GM19463 (cell line): Measurements from ENCODE around the gene TMEM192.
"Not testable (repeated sequence)": the region's sequence is repeated elsewhere in the genome, so short reads cannot be mapped to it uniquely, and the experiment has no call there.

Experiments used
- ATAC-seq: cut with Tn5 transposase; IDR thresholded peaks from one replicate; pipeline ENCODE4 v1.9.1; 2021; ENCODE audit warnings: mild to moderate bottlenecking, moderate library complexity; ENCODE audit not compliant: unreplicated experiment

TMEM192 gene

GRCh38 chr4:165112368-165113121, at the start of gene TMEM192:
TSS of gene TMEM192 (minus strand) at chr4:165112860. CDS start at chr4:165112773, 87 bp downstream.
- peak; percentile 93 for ATAC-seq

GRCh38 chr4:165158762-165159161, 46.1 kb upstream of the TMEM192 start:
- no peak for ATAC-seq

GRCh38 chr4:165156906-165157305, 44.2 kb upstream of the TMEM192 start:
- ATAC-seq: no peak

- no peak for ATAC-seq
These were observed 41.8 kb upstream of the TMEM192 start for GRCh38 chr4:165154482-165154881.

DNA sequence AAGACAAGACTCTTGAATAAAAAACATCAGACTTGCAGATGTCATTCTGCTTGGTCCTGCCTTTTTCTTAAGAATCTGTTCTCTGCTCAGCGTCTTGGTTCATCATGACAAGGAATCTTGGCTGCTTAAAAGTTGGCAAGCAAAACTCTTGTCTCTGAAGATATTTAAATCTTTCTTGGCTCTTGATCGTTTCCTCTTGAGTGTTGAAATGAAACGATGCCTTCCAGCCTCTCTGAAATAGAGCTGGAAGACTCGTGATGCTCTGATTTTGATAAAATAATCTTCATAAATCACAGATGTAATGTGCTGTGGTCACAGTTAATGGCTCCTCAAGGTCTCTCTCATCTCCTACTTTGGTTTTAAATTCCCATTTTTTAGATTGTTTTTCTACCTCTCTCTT, 39.9 kb upstream of the TMEM192 start:
- no peak for ATAC-seq

- no peak for ATAC-seq
These were observed 39.1 kb upstream of the TMEM192 start for GRCh38 chr4:165151734-165152133.

GRCh38 chr4:165150545-165150944, 37.9 kb upstream of the TMEM192 start:
- no peak for ATAC-seq

DNA sequence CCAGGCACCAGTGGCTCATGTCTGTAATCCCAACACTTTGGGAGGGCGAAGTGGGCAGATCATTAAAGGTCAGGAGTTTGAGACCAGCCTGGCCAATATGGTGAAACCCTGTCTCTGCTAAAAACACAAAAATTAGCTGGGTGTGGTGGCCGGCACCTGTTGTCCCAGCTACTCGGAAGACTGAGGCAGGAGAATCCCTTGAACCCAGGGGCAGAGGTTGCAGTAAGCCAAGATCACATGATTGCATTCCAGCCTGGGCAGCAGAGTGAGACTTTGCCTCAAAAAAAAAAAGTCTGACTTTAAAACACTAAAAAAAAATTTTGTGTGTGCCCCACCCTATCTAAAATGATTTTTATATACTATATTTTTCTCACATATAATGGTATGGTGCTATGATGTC, 26.2 kb upstream of the TMEM192 start:
- ATAC-seq: no peak

DNA sequence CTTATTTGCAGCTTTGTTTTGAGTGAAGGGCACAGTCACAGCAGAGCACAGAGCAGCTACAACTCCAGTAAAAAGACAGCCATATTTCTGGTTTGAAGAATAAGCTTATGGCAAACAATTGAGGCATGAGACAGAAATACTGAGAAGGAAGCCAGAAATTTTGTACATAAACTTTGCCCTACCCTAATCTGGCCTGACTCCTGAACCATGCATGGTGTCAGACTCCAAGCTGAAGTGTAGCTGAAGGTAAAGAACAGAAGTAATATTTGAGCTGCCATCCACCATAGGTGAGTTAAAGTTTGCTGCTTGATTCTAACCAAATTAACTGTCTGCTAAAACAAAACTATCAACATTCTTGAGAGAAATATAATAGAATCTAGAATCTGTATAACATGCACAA, 24.5 kb upstream of the TMEM192 start:
- no peak for ATAC-seq

DNA sequence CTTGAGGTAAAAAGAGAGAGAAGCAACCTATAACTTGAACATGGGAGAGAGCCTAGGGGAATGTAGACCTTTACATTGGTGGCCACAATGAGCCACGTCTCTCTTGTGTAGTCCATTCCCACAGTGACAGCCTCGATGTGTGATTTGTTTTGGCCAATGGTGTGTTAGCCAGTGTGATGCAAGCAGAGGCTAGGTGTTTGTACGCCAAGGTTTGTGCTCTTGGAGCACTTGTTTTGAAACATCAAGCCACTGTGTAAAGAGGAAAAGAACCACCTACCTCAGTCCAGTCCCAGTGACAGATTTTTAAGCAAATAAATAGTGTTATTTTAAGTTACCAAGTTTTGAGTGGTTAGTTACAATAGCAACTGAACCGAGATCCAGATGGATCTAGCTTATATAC, 23.9 kb upstream of the TMEM192 start:
- ATAC-seq: no peak

GRCh38 chr4:165133150-165133549, 20.5 kb upstream of the TMEM192 start:
- no peak for ATAC-seq

DNA sequence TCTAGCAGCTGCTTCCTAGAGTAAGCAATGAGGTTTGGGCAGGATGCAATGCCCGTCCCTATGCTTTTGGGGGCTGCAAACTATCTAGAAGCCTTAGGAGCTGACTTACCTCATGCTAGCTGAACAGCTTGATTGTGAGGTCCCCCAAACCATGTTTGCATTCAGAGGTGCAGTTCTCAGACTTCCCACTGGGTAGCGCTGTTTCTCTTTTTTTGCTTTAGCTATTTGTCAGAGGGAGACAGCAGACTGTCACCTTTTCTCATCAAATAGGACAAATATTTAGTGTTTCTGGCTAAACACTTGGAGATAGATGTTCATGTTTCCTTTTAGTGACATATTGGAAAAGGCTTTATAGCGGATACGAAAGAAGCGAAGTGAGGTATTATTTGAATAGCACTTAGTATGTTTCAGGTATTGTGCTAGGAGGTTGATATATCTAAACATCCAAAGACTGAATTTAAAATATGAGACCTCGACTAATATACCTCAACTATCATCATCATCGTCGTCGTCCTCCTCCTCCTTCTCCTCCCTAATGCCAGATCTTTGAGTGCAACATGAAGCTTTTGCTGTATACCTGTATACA, 18.7 kb upstream of the TMEM192 start:
- ATAC-seq: peak; percentile 77

DNA sequence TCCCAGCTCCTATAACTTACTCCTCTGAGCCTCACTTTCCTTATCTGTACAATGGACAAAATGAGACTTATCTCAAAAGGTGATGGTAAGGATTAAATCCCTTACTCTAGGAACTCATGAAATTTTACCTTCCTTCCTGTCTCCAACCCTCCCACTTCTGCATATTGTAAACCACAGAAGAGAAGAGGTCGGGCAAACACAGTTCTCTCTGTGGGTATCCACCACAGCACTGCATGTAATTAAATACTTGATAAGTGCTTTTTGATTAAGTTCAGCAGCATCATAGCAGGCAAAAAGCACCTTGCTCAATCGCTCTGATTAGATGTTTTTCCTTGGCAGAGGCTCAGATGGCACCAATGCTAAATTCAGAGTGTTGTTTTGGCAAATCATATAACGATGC, 17.3 kb upstream of the TMEM192 start:
- ATAC-seq: no peak

- not testable (repeated sequence) for ATAC-seq
These were observed 13.3 kb upstream of the TMEM192 start for GRCh38 chr4:165125869-165126499.

DNA sequence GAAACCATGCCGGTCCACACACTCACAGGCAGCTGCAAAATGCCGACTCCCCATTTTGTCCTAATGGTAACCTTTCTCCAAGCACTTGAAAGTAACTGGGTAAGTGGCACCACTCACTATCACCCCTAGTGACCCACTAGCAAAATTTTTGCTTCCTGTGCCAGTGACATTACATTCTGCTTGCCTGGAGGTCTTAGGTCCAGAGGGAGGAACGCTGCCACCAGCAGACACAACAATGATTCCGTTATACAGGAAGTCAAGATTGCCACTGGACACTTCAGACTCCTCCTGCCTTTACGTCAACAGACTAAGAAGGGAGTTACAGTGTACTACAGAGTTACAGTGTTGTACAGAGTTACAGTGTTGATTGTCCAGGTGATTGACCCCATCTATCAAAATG, 11.8 kb upstream of the TMEM192 start:
- no peak for ATAC-seq

DNA sequence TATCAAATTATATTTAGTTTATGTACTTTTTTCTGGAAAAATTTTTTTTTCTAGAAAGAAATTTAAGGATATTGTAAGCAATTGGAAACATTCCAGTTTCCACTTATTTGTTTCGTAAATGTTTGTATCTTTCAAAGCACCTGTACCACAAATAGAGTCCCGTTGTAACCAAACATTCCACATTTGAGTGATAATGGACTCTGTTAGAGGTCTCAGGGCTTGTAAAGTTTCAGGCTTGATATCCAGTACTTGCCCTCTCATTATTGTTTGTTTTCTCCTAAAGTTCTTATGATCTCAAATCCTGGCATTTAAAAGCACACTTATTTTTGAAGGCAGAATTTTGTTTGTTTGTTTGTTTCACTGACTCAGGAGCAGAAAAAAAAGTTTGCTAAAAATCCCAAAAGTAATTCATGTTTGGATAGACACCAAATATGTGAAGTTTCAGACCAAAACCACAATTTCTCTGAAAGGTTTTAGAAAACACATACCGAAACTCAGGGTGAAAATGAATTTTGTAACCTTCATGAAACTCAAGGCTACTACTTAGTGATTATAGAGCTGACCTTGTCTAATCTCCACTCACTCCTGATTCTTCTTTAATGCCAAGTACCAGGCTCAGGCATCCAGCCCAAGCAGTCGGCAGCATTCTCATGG, 5.7 kb upstream of the TMEM192 start:
- peak; percentile 84 for ATAC-seq

DNA sequence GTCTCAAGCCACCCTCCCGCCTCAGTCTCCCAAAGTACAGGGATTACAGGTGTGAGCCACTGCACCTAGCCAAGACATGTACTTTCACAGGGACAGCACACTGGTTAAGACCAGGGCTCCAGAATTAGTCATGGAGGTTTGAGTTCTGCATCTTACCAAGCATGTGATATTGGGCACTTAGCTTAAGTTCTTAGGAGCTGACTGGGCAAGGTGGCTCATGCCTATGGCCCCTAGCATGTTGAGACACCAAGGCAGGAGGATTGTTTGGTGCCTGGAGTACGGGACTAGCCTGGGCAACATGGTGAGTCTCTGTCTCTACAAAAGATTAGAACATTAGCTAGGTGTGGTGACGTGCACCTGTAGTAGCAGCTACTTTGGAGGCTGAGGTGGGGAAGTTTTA, 2.6 kb upstream of the TMEM192 start:
- ATAC-seq: no peak

DNA sequence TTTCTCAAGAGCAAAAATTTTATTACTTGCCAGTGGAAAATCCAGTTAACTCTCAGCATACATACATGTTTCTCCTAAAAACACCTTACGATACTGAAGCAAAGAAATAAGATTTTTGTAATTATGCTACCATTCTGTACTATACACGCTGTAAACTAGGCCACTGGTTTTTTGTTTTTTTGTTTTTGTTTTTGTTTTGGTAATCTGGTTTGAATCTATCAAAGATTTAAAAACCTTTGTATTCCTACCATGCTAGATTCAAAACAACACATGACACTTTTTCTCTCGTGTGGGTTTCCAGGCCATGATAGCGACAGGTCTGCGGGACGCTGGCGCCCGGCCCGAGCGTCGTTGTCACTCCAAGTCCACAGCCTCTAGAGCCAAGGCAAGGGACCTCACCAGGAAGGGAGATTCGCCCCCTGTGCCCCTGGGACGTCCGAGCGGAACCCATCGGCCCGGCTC, 723 bp downstream of the TMEM192 start:
- ATAC-seq: no peak

GRCh38 chr4:165106518-165106917, 6.1 kb downstream of the TMEM192 start:
- ATAC-seq: no peak

DNA sequence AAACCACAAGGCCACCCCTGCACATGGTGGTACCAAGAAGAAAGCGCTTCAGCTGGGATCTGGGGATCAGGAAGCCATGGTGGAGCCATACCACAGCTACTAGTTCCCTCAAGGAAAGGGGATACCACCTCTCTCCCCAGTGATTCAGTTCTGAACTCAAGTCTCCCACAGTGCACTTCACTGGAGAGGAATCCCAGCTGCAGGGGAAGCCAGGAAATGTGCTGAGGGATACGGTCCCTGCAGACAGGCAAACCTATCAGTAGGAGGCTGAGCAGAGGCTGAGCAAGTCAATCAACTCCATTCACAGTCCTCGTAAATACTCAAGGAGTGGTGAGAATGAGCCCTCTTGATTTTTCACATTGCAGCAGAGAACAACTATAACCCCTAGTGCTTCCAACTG, 11.0 kb downstream of the TMEM192 start:
- no peak for ATAC-seq

DNA sequence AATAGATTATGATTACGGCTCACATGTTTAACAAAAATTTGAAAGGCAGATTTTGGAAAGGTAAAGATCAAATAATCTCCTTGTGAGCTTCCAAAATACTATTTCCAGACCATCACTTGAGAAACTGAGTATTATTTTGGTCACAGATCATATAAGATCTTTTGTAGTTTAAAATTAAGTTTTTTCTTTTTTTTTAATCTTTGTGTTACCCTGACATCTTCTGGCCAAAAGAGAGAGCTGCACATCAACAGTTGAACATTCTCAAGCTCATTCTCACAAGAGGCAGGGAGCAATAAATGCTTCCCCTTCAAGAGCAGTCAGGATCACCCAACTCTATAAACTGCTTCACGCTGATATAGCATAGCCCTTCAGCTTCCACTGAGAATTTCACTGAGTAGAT, 15.9 kb downstream of the TMEM192 start:
- peak; percentile 44 for ATAC-seq

DNA sequence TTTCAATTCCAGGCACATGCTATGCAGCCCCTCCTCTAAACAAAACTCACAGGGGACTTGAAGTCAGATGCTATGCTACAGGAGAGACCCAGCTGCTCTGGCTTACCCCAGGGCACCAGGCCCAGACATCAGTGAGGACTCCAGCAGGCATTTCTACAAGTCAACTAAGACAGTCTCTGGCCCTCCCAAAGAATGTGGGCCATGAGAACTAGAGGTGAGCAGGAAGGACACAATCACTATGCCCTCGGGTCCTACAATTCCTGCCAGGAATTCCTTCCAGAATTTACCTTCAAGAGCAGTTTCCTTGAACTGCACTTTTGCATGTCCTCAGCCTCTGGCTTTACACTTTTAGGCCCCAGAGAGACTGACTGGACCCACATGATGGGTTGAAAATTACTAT, 17.4 kb downstream of the TMEM192 start:
- no peak for ATAC-seq
